Fibroblast of lung (primary cell): ENCODE measurements around the gene EFCAB5. TPM values are rescaled to one million over a fixed set of nuclear protein-coding genes. Genes with fewer than 3 reads are reported as not detected.

ENCODE experiments used
- DNase-seq, 2 donors: peaks; one replicate each; pipeline versions ENCODE4 v3.0.0 to v3.0.0-alpha.2; 2010; ENCODE audit warnings: low read depth in 2 of 2
- H2AFZ ChIP-seq: 2 replicates; pipeline ENCODE4 v1.5.1; 2012; ENCODE audit warnings: low read length, control low read depth, inconsistent platforms
- H3K27ac ChIP-seq: 2 replicates; pipeline ENCODE4 v1.5.1; 2011; ENCODE audit warnings: low read length, control low read depth; ENCODE audit not compliant: insufficient read depth
- H3K27me3 ChIP-seq: 2 replicates; pipeline ENCODE4 v1.5.1; 2011; ENCODE audit warnings: mild to moderate bottlenecking, low read length; ENCODE audit not compliant: control insufficient read depth, insufficient read depth
- H3K36me3 ChIP-seq: 2 replicates; pipeline ENCODE4 v1.5.1; 2011; ENCODE audit warnings: low read length; ENCODE audit not compliant: control insufficient read depth, insufficient read depth
- H3K4me1 ChIP-seq: 2 replicates; pipeline ENCODE4 v1.5.1; 2011; ENCODE audit warnings: low read length; ENCODE audit not compliant: control insufficient read depth, insufficient read depth; ENCODE audit errors: extremely low read depth
- H3K4me2 ChIP-seq: 2 replicates; pipeline ENCODE4 v1.5.1; 2011; ENCODE audit warnings: low read length, control low read depth; ENCODE audit not compliant: insufficient read depth; ENCODE audit errors: extremely low read depth
- H3K4me3 ChIP-seq, 4 experiments: fragments of 200-600 bp in 1 of 4; sonication (generic) in 1 of 4; replicated peaks in 1 of 4; 2 replicates each; pipeline ENCODE4 v1.5.1; 2011 to 2016; ENCODE audit warnings: low read length in 4 of 4, low read depth in 3 of 4, mild to moderate bottlenecking in 3 of 4, control low read depth in 2 of 4, inconsistent platforms in 1 of 4, mixed read lengths in 1 of 4; ENCODE audit not compliant: insufficient read depth in 1 of 4; ENCODE audit errors: control extremely low read depth in 1 of 4
- H3K79me2 ChIP-seq: 2 replicates; pipeline ENCODE4 v1.5.1; 2012; ENCODE audit warnings: mild to moderate bottlenecking, low read length, inconsistent platforms; ENCODE audit not compliant: control insufficient read depth, insufficient read depth
- H3K9ac ChIP-seq: 2 replicates; pipeline ENCODE4 v1.5.1; 2011; ENCODE audit warnings: mild to moderate bottlenecking, low read length, control low read depth; ENCODE audit not compliant: insufficient read depth
- H3K9me3 ChIP-seq: 2 replicates; pipeline ENCODE4 v1.5.1; 2012; ENCODE audit warnings: low read depth, low read length; ENCODE audit not compliant: control insufficient read depth, insufficient read depth
- H4K20me1 ChIP-seq: 2 replicates; pipeline ENCODE4 v1.5.1; 2011; ENCODE audit warnings: low read length; ENCODE audit not compliant: control insufficient read depth, insufficient read depth; ENCODE audit errors: extremely low read depth
- EZH2 ChIP-seq: IDR thresholded peaks from 2 replicates; pipeline ENCODE4 v1.5.1; 2012; ENCODE audit warnings: low read length, control low read depth, mild to moderate bottlenecking; ENCODE audit errors: missing control alignments
- polyA plus RNA-seq, 2 donors: library from polyadenylated mRNA; depleted of rRNA in 1 of 2; stranded (reverse) in 1 of 2; unstranded in 1 of 2; fragments of >200 nt; gene quantifications; 2 replicates each; pipeline ENCODE4 v1.2.1, GENCODE V29; 2011 to 2012; ENCODE audit warnings: missing spikeins in 1 of 2
- total RNA-seq: library from RNA; depleted of rRNA; stranded (reverse); fragments of >200 nt; gene quantifications from 2 replicates; pipeline ENCODE4 v1.2.1, GENCODE V29; 2014
- TF ChIP-seq, protein P1 (sequence below), 2 donors: IDR thresholded peaks in 1 of 2; conservative IDR thresholded peaks in 1 of 2; 1 replicate in 1 of 2; 2 replicates in 1 of 2; pipeline ENCODE4 v1.5.1; 2011 to 2012; ENCODE audit warnings: low read length in 2 of 2, control low read depth in 1 of 2, inconsistent platforms in 1 of 2, low read depth in 1 of 2, mild to moderate bottlenecking in 1 of 2

EFCAB5 gene
- total and polyA plus RNA-seq, 2 donors (not counting 1 experiment from before 2014, with no cell fraction given) = 0.14 to 0.66 TPM

DNA sequence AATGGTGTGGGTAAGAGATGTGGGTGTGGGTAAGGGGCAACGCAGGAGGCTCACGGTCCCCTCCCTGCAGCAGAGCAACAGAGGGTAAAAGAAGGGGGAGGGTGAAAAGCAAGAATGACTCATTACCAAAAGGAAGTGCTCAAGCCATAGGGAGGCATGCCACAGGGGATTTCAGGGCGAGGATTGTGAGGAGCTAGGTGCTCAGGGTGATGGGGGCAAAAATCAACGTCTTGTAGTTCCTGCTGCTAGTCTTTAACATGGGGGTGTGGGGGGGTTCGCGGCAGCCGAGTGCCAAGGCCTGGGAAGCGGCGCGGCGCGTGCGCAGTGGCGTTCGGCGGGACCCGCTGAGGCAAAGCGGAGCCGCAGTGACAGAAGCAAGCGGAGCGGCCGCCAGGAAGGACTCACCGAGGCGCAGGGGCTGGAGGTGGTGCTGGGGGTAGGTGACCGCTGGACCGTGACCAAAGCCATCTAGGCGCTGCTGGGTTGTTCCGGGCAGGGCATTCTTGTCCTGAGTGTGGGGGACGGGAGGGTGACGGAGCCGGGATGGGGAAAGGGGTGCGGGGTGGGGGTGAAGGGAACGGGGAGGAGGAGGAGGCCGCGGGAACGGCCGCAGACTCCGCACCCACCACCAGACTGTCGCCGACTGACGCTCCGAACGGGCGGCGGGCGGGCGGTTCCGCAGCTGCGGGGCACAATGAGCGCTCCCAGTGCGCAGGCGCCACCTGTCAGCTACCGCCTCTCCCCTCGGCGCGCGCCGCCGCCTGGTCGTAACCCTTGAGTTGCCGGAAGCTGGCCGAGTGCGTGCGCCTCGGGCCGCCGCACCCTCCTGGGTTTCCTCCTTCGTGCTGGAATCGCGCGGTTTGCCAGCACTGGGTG is 11.7 kb upstream of the EFCAB5 start, which contains the start of gene SSH2:
SSH2 (minus strand) TSS at position 696 of the 876 bp plus-strand sequence; CDS start at position 468, 228 bp downstream.
- Histone ChIP-seq H3K4me3 (peak within 1 kb of the TSS; percentile 69 to 98 (median 93)), H3K27ac (peak within 1 kb of the TSS; percentile 84), H3K79me2 (peaks cover 43% of the 10 kb centered on the region), H3K9me3 (no peaks in the 10 kb centered on the region), H3K36me3 (no peaks in the 10 kb centered on the region), H3K9ac (peak within 1 kb of the TSS; percentile 76), H3K4me1 (peaks cover 6% of the 10 kb centered on the region), H3K27me3 (no peaks in the 10 kb centered on the region), H4K20me1 (no peaks in the 10 kb centered on the region), H2AFZ (peak within 1 kb of the TSS; percentile 95), H3K4me2 (peak within 1 kb of the TSS; percentile 98)
- TF ChIP-seq EZH2 = no peak
- TF ChIP-seq, protein P1, sequence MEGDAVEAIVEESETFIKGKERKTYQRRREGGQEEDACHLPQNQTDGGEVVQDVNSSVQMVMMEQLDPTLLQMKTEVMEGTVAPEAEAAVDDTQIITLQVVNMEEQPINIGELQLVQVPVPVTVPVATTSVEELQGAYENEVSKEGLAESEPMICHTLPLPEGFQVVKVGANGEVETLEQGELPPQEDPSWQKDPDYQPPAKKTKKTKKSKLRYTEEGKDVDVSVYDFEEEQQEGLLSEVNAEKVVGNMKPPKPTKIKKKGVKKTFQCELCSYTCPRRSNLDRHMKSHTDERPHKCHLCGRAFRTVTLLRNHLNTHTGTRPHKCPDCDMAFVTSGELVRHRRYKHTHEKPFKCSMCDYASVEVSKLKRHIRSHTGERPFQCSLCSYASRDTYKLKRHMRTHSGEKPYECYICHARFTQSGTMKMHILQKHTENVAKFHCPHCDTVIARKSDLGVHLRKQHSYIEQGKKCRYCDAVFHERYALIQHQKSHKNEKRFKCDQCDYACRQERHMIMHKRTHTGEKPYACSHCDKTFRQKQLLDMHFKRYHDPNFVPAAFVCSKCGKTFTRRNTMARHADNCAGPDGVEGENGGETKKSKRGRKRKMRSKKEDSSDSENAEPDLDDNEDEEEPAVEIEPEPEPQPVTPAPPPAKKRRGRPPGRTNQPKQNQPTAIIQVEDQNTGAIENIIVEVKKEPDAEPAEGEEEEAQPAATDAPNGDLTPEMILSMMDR (conservative IDR thresholded peaks at IDR 0.05 in 1 of 2, IDR thresholded peaks at IDR 0.05 in 1 of 2; ENCODE audit: low read depth in 1 of 2, low read length in 2 of 2) = no peak
- DNase-seq = peak; percentile 75 to 79

DNA sequence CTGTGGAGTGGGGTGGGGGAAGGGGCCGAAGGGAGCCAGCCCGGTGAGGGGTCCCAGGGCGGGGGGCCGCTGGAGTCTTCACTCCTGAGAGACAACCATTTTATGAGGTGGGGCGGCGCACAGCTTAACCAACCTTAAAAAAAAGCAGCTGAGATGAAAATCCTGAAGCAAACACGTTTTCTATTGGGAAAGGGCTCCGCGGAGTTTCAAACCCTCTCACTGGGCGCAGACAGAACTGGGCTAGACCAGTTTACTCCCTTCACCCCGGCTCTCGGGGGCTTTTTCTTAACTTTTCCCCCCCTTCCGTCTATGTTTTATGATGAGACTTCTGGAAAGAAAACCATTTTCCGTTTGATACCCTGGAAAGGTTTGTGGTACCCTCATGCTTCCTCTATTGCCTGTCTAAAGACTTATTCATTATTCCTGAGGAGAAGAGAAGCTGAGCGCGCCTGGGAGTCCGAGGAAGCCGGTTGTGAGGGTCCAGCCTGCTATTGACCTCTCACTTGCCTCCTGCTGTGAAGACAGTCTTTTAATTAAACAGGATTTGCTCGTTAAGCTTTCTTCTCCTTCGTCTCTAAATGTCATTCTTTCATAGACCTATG is 10.9 kb upstream of the EFCAB5 start:
- no peaks in the 10 kb centered on the region for H3K27me3 ChIP-seq
- peak overlapping the region; percentile 69 to 98 (median 93) for H3K4me3 ChIP-seq
- DNase-seq = peak in 1 of 2 donors; percentile 60
- peak overlapping the region; percentile 67 for H2AFZ ChIP-seq
- peaks cover 6% of the 10 kb centered on the region for H3K4me1 ChIP-seq
- H3K9ac ChIP-seq = peak overlapping the region; percentile 43
- peak overlapping the region; percentile 98 for H3K4me2 ChIP-seq
- TF ChIP-seq, protein P1 (conservative IDR thresholded peaks at IDR 0.05 in 1 of 2, IDR thresholded peaks at IDR 0.05 in 1 of 2; ENCODE audit: low read depth in 1 of 2, low read length in 2 of 2) = no peak
- TF ChIP-seq EZH2 = no peak
- peaks cover 40% of the 10 kb centered on the region for H3K79me2 ChIP-seq
- no peaks in the 10 kb centered on the region for H3K9me3 ChIP-seq
- no peaks in the 10 kb centered on the region for H4K20me1 ChIP-seq
- H3K36me3 ChIP-seq = no peaks in the 10 kb centered on the region
- peak overlapping the region; percentile 84 for H3K27ac ChIP-seq

DNA sequence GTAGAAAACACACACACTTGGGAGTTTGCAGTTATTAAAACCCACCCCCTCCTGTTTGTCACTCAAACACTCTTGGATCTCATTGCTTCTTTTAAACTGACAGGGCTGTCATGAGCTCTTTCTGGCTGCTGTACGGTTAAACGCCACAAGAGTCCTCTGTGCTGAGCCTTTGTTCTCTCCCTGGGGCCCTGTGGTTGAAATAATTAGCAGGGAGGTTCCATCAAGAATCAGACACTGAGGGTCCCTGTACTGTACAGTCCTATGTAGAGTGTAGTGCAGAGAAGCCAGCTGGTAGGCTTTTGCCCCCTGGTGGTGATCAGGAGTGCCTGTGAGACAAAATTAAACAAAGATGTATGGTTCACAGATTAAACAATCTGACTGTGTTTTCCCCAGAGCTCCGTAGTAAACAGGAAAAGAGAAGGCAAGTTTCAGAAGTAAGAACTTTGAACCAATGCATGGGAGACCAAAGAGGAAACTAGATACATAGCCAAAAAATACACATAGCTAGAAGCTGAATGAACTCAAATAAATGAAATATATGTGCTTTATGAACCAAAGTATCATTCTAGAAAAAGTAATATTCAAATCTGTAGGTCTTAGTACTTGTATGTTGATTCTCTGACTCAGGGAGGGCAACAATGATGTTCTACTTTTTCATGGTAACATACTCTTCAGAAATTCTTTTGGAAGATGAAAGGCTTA is 10.1 kb upstream of the EFCAB5 start:
- H3K4me3 ChIP-seq = peak overlapping the region; percentile 69 to 98 (median 93)

More for the DNA sequence above, 10.1 kb upstream of the EFCAB5 start:
- TF ChIP-seq, protein P1 (conservative IDR thresholded peaks at IDR 0.05 in 1 of 2, IDR thresholded peaks at IDR 0.05 in 1 of 2; ENCODE audit: low read depth in 1 of 2, low read length in 2 of 2) = peak; percentile 93 to 97
- no peak for TF ChIP-seq EZH2
- no peaks in the 10 kb centered on the region for H3K27me3 ChIP-seq
- no peaks in the 10 kb centered on the region for H4K20me1 ChIP-seq
- no peaks in the 10 kb centered on the region for H3K9me3 ChIP-seq
- DNase-seq = peak; percentile 71 to 82
- peak overlapping the region; percentile 98 for H3K4me2 ChIP-seq
- peak overlapping the region; percentile 72 for H2AFZ ChIP-seq
- H3K9ac ChIP-seq = no peak overlapping the region
- H3K79me2 ChIP-seq = peaks cover 34% of the 10 kb centered on the region
- H3K36me3 ChIP-seq = no peaks in the 10 kb centered on the region
- peaks cover 6% of the 10 kb centered on the region for H3K4me1 ChIP-seq
- H3K27ac ChIP-seq = no peak overlapping the region
